Measurements from ENCODE around the gene P2RY12. TPM values are rescaled to one million over a fixed set of nuclear protein-coding genes. Genes with fewer than 3 reads are reported as not detected.

Gene P2RY12
- total and polyA plus RNA-seq, 2 of the 4 experiments (the other 2 are of a cell fraction) = not detected

DNA sequence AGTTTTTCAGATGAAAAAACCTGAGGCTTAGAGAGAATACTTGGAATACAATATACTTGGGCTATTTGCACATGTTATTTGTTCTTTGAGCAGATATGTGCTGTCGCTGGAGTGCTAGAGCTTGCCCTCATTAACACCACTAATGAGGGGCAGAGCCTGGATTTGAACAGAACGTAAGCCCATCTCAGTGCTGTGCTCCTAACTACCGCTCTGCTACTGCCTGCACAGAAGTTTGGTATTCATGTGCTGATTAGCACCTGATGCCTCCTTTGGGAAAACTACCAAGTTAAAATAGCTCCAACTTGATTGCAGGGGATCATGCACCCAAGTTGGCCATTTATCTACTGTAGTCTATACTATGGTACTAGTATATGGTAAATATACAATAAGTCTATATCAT, 71.6 kb downstream of the P2RY12 start:
- Histone ChIP-seq H2AFZ (replicated peaks; ENCODE audit: low read length, poor library complexity) (no peak overlapping the region), H3K36me3 (ENCODE audit: control insufficient read depth, insufficient read depth, low read length) (no peaks in the 10 kb centered on the region), H3K9ac (ENCODE audit: low read depth, low read length) (no peak overlapping the region), H3K9me1 (ENCODE audit: insufficient read depth, low read length) (peaks cover 3% of the 10 kb centered on the region; the same call in 1 of the 2 replicates), H3K56ac (ENCODE audit: extremely low read depth, insufficient read depth, low read length) (no peak overlapping the region), H2AK9ac (replicated peaks; ENCODE audit: low read depth, low read length, poor library complexity) (no peak overlapping the region), H2BK20ac (ENCODE audit: low read depth, low read length) (no peak overlapping the region), H2BK15ac (ENCODE audit: low read depth, low read length) (no peak overlapping the region), H3K4me1 (ENCODE audit: control insufficient read depth, insufficient read depth, low read length) (peaks cover 2% of the 10 kb centered on the region), H3K18ac (ENCODE audit: low read depth, low read length) (no peak overlapping the region), H3K27me3 (ENCODE audit: control insufficient read depth, insufficient read depth, low read length) (no peaks in the 10 kb centered on the region), H3K23ac (ENCODE audit: low read depth, low read length) (no peak overlapping the region), H3K27ac (ENCODE audit: insufficient read depth, low read length) (no peak overlapping the region), H3K4ac (ENCODE audit: low read depth, low read length) (no peak overlapping the region), H4K20me1 (ENCODE audit: insufficient read depth, low read length) (no peaks in the 10 kb centered on the region), H2BK5ac (ENCODE audit: low read depth, low read length, poor library complexity, severe bottlenecking) (no peak overlapping the region), H4K5ac (ENCODE audit: low read depth, low read length) (no peak overlapping the region), H4K91ac (ENCODE audit: insufficient read depth, low read depth, low read length) (no peak overlapping the region), H2BK120ac (ENCODE audit: low read depth, low read length) (no peak overlapping the region), H3K4me3 (ENCODE audit: insufficient read depth, low read depth, low read length) (no peak overlapping the region), H3K79me1 (ENCODE audit: low read depth in 1 of 2, low read length in 2 of 2) (no peaks in the 10 kb centered on the region), H3K4me2 (ENCODE audit: low read depth, low read length) (no peak overlapping the region), H4K8ac (ENCODE audit: low read depth in 2 of 2, low read length in 2 of 2) (no peak overlapping the region), H3K9me3 (ENCODE audit: control insufficient read depth, insufficient read depth, low read length) (peaks cover 5% of the 10 kb centered on the region), H3K14ac (replicated peaks; ENCODE audit: low read depth, low read length) (no peak overlapping the region), H2AK5ac (ENCODE audit: low read depth, low read length) (no peak overlapping the region)
- no TSS peak for BruUV-seq (replicated peaks)
- in situ Hi-C loops (cut with MboI; ENCODE audit: low sequenced_read_pairs) (no loop called here), dilution Hi-C loops (cut with HindIII; ENCODE audit: low sequenced_read_pairs, unreplicated experiment) (no loop called here), intact Hi-C loops (cut with micrococcal nuclease) (no loop called here)
- WGBS, 2 experiments (ENCODE audit: extremely low coverage in 2 of 2, insufficient read length in 1 of 2) = no CpG with 5 or more reads among the region's 3 CpGs
- no peak for ATAC-seq (ENCODE audit: low read depth)
- no peak for DNase-seq
- ChIA-PET POLR2A (ENCODE audit: unreplicated experiment) (no interaction called here), CTCF (no interaction called here)
- TF ChIP-seq MAZ (IDR thresholded peaks at IDR 0.05; ENCODE audit: borderline replicate concordance, low read depth, low read length) = no peak
- TF ChIP-seq RCOR1 (IDR thresholded peaks at IDR 0.05; ENCODE audit: insufficient replicate concordance, low read length) = no peak
- TF ChIP-seq BHLHE40 (IDR thresholded peaks at IDR 0.05; ENCODE audit: low read depth, low read length) = no peak
- no peak for TF ChIP-seq SMC3 (IDR thresholded peaks at IDR 0.05; ENCODE audit: low read depth, low read length)
- TF ChIP-seq CEBPB (IDR thresholded peaks at IDR 0.05; ENCODE audit: low read depth, low read length) = no peak
- TF ChIP-seq POLR2A (IDR thresholded peaks at IDR 0.05; ENCODE audit: low read depth, low read length) = no peak
- TF ChIP-seq, protein P1, sequence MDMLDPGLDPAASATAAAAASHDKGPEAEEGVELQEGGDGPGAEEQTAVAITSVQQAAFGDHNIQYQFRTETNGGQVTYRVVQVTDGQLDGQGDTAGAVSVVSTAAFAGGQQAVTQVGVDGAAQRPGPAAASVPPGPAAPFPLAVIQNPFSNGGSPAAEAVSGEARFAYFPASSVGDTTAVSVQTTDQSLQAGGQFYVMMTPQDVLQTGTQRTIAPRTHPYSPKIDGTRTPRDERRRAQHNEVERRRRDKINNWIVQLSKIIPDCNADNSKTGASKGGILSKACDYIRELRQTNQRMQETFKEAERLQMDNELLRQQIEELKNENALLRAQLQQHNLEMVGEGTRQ (IDR thresholded peaks at IDR 0.05; ENCODE audit: low read depth, low read length) = no peak
- TF ChIP-seq RFX5 (IDR thresholded peaks at IDR 0.05; ENCODE audit: low read depth, low read length) = no peak
- no peak for TF ChIP-seq MAFK (IDR thresholded peaks at IDR 0.05; ENCODE audit: low read depth, low read length)
- TF ChIP-seq RAD21 (IDR thresholded peaks at IDR 0.05; ENCODE audit: low read length) = no peak
- no peak for TF ChIP-seq NFE2L2 (IDR thresholded peaks at IDR 0.05; ENCODE audit: low read depth, low read length)
- TF ChIP-seq MXI1 (IDR thresholded peaks at IDR 0.05; ENCODE audit: borderline replicate concordance, low read depth, low read length) = no peak
